Liver (tissue), 9 donors: ENCODE results near the gene GALR2. TPM values are rescaled to one million over a fixed set of nuclear protein-coding genes. Genes with fewer than 3 reads are reported as not detected.

Source experiments
- DNase-seq: peaks from one replicate; pipeline ENCODE4 v3.0.0-alpha.2; 2017; ENCODE audit warnings: low spot score
- H3K27ac ChIP-seq, 2 donors: one replicate each; pipeline ENCODE4 v1.7.0; 2013; ENCODE audit warnings: inconsistent platforms in 2 of 2, low read length in 2 of 2, control low read depth in 1 of 2, low read depth in 1 of 2, mild to moderate bottlenecking in 1 of 2
- H3K27me3 ChIP-seq, 4 donors: one replicate each; pipeline versions ENCODE4 v1.6.1 to v1.7.0; 2013; ENCODE audit warnings: low read length in 3 of 4, inconsistent platforms in 1 of 4, mild to moderate bottlenecking in 1 of 4, moderate library complexity in 1 of 4; ENCODE audit not compliant: control insufficient read depth in 4 of 4, insufficient read depth in 4 of 4
- H3K36me3 ChIP-seq, 4 donors: one replicate each; pipeline versions ENCODE4 v1.6.1 to v1.7.0; 2013; ENCODE audit warnings: low read length in 3 of 4, mild to moderate bottlenecking in 3 of 4, low read depth in 1 of 4, moderate library complexity in 1 of 4; ENCODE audit not compliant: control insufficient read depth in 4 of 4, insufficient read depth in 3 of 4
- H3K4me1 ChIP-seq, 4 donors: one replicate each; pipeline versions ENCODE4 v1.6.1 to v1.7.0; 2013; ENCODE audit warnings: low read length in 3 of 4, mild to moderate bottlenecking in 3 of 4, moderate library complexity in 1 of 4; ENCODE audit not compliant: control insufficient read depth in 4 of 4, insufficient read depth in 4 of 4
- H3K4me3 ChIP-seq, 3 donors: one replicate each; pipeline versions ENCODE4 v1.6.1 to v1.7.0; 2013; ENCODE audit warnings: low read length in 3 of 3, control low read depth in 1 of 3, low read depth in 1 of 3, mild to moderate bottlenecking in 1 of 3
- H3K9ac ChIP-seq, 2 donors: one replicate each; pipeline ENCODE4 v1.7.0; 2013; ENCODE audit warnings: low read length in 2 of 2, mild to moderate bottlenecking in 2 of 2, moderate library complexity in 2 of 2, control low read depth in 1 of 2, low read depth in 1 of 2
- H3K9me3 ChIP-seq, 4 donors: one replicate each; pipeline versions ENCODE4 v1.6.1 to v1.7.0; 2013; ENCODE audit warnings: low read length in 3 of 4; ENCODE audit not compliant: control insufficient read depth in 4 of 4
- EGR1 ChIP-seq, 2 donors: IDR thresholded peaks; 2 replicates each; pipeline ENCODE4 v1.6.1; 2016 to 2018; ENCODE audit warnings: antibody characterized with exemption in 2 of 2, low read depth in 2 of 2
- FOXA1 ChIP-seq: IDR thresholded peaks from 2 replicates; pipeline ENCODE4 v1.6.1; 2016; ENCODE audit warnings: antibody characterized with exemption
- FOXA2 ChIP-seq: IDR thresholded peaks from 2 replicates; pipeline ENCODE4 v1.6.1; 2016; ENCODE audit warnings: antibody characterized with exemption
- GABPA ChIP-seq, 2 donors: IDR thresholded peaks in 1 of 2; conservative IDR thresholded peaks in 1 of 2; 2 replicates each; pipeline ENCODE4 v1.6.1; 2016; ENCODE audit warnings: antibody characterized with exemption in 2 of 2, mild to moderate bottlenecking in 1 of 2, moderate library complexity in 1 of 2
- HNF4A ChIP-seq, 2 donors: conservative IDR thresholded peaks; 2 replicates each; pipeline ENCODE4 v1.6.1; 2016; ENCODE audit warnings: antibody characterized with exemption in 2 of 2, mild to moderate bottlenecking in 2 of 2
- HNF4G ChIP-seq: IDR thresholded peaks from 2 replicates; pipeline ENCODE4 v1.6.1; 2016; ENCODE audit warnings: antibody characterized with exemption
- JUND ChIP-seq, 2 donors: IDR thresholded peaks; 2 replicates each; pipeline ENCODE4 v1.6.1; 2016; ENCODE audit warnings: antibody characterized with exemption in 2 of 2
- NR2F2 ChIP-seq: IDR thresholded peaks from 2 replicates; pipeline ENCODE4 v1.6.1; 2016; ENCODE audit warnings: antibody characterized with exemption
- RAD21 ChIP-seq, 2 donors: IDR thresholded peaks; 2 replicates each; pipeline ENCODE4 v1.6.1; 2016; ENCODE audit warnings: antibody characterized with exemption in 2 of 2, mild to moderate bottlenecking in 2 of 2
- RXRA ChIP-seq, 2 donors: IDR thresholded peaks; 2 replicates each; pipeline ENCODE4 v1.6.1; 2017 to 2018; ENCODE audit warnings: antibody characterized with exemption in 2 of 2, mild to moderate bottlenecking in 1 of 2
- SP1 ChIP-seq: IDR thresholded peaks from 2 replicates; pipeline ENCODE4 v1.6.1; 2018; ENCODE audit warnings: antibody characterized with exemption, mild to moderate bottlenecking
- TAF1 ChIP-seq: conservative IDR thresholded peaks from 2 replicates; pipeline ENCODE4 v1.6.1; 2016; ENCODE audit warnings: antibody characterized with exemption, mild to moderate bottlenecking
- YY1 ChIP-seq: IDR thresholded peaks from 2 replicates; pipeline ENCODE4 v1.6.1; 2016; ENCODE audit warnings: antibody characterized with exemption, mild to moderate bottlenecking
- WGBS: extraction: QIAGEN DNeasy Blood & Tissue Kit; methylation state at CpG from one replicate; pipeline ENCODE4 v1.1.7; 2013; 5-methylcytosine and 5-hydroxymethylcytosine counted together
- polyA plus RNA-seq, 2 donors: library from polyadenylated mRNA; stranded (reverse) in 1 of 2; unstranded in 1 of 2; fragments of 200-250 nt in 1 of 2; fragments of >200 nt in 1 of 2; fragmentation: Nextera tagmentation in 1 of 2; extraction: Ambion mirVana in 1 of 2; gene quantifications; one replicate each; pipeline versions ENCODE4 v1.2.1 to v1.2.3, GENCODE V29; 2013 to 2015
- total RNA-seq, 2 donors: library from RNA; depleted of rRNA; stranded (reverse); fragments of >200 nt; gene quantifications; one replicate each; pipeline ENCODE4 v1.2.3, GENCODE V29; 2014
- TF ChIP-seq, protein P1 (sequence below): IDR thresholded peaks from 2 replicates; pipeline ENCODE4 v1.6.1; 2016; ENCODE audit warnings: antibody characterized with exemption
- TF ChIP-seq, protein P2 (sequence below): IDR thresholded peaks from 2 replicates; pipeline ENCODE4 v1.6.1; 2016; ENCODE audit warnings: antibody characterized with exemption
- TF ChIP-seq, protein P3 (sequence below): fragments of 150-350 bp; IDR thresholded peaks from 2 replicates; pipeline ENCODE4 v1.5.1; 2017; ENCODE audit warnings: improper control_type of control experiment, low read depth, low read length; ENCODE audit not compliant: missing input control
- TF ChIP-seq, protein P4 (sequence below): IDR thresholded peaks from 2 replicates; pipeline ENCODE4 v1.6.1; 2016; ENCODE audit warnings: antibody characterized with exemption
- TF ChIP-seq, protein P5 (sequence below): IDR thresholded peaks from 2 replicates; pipeline ENCODE4 v1.6.1; 2016; ENCODE audit warnings: antibody characterized with exemption, mild to moderate bottlenecking
- donor health status: healthy.
- donor health status: healthy.
- donor health status: healthy.
- donor health status: healthy.
- donor health status: healthy.

Gene GALR2
- total and polyA plus RNA-seq, 4 donors = 0.08 to 0.22 (median 0.14) TPM; not detected in 1

DNA sequence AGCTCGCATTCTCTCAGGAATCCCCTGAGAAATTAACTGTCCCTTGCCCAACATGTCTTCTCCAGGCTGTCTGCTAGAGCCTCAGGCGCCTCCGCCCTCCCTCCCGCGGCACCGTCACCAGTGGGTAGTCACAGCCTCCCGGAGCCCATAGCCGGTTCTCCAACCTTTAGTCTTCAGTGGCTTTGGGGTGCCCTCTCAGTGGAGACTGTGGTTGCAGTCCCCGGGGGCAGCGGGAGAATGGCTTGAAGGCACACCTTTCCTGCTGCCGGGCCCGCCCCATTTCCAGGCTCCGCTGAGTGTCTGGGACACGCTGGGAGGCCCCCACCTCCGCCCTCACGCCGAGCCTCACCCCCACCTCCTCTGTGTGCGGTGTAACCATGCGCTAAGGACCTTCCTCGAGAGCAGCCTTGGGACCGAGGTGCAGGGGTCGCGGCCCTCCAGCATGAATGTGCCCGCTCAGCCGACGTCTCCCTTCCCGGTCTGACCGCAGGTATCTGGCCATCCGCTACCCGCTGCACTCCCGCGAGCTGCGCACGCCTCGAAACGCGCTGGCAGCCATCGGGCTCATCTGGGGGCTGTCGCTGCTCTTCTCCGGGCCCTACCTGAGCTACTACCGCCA is 1.7 kb downstream of the GALR2 start:
- H3K4me1 ChIP-seq = peaks cover 10 to 42% (median 16%) of the 10 kb centered on the region in 4 donors
- H3K27me3 ChIP-seq = peaks cover 0 to 20% (median 9%) of the 10 kb centered on the region in 4 donors
- TF ChIP-seq GABPA (IDR thresholded peaks at IDR 0.05 in 1 of 2, conservative IDR thresholded peaks at IDR 0.05 in 1 of 2) (no peak), EGR1 (IDR thresholded peaks at IDR 0.05; ENCODE audit: low read depth in 2 of 2) (no peak), TAF1 (no peak), HNF4A (conservative IDR thresholded peaks at IDR 0.05) (no peak), HNF4G (no peak), SP1 (no peak), NR2F2 (no peak), FOXA2 (no peak), YY1 (no peak), JUND (IDR thresholded peaks at IDR 0.05) (no peak), RAD21 (IDR thresholded peaks at IDR 0.05) (no peak), FOXA1 (no peak), RXRA (IDR thresholded peaks at IDR 0.05) (no peak)
- TF ChIP-seq, protein P1, sequence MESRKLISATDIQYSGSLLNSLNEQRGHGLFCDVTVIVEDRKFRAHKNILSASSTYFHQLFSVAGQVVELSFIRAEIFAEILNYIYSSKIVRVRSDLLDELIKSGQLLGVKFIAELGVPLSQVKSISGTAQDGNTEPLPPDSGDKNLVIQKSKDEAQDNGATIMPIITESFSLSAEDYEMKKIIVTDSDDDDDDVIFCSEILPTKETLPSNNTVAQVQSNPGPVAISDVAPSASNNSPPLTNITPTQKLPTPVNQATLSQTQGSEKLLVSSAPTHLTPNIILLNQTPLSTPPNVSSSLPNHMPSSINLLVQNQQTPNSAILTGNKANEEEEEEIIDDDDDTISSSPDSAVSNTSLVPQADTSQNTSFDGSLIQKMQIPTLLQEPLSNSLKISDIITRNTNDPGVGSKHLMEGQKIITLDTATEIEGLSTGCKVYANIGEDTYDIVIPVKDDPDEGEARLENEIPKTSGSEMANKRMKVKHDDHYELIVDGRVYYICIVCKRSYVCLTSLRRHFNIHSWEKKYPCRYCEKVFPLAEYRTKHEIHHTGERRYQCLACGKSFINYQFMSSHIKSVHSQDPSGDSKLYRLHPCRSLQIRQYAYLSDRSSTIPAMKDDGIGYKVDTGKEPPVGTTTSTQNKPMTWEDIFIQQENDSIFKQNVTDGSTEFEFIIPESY = no peak
- TF ChIP-seq, protein P2, sequence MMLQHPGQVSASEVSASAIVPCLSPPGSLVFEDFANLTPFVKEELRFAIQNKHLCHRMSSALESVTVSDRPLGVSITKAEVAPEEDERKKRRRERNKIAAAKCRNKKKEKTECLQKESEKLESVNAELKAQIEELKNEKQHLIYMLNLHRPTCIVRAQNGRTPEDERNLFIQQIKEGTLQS = no peak
- TF ChIP-seq, protein P3, sequence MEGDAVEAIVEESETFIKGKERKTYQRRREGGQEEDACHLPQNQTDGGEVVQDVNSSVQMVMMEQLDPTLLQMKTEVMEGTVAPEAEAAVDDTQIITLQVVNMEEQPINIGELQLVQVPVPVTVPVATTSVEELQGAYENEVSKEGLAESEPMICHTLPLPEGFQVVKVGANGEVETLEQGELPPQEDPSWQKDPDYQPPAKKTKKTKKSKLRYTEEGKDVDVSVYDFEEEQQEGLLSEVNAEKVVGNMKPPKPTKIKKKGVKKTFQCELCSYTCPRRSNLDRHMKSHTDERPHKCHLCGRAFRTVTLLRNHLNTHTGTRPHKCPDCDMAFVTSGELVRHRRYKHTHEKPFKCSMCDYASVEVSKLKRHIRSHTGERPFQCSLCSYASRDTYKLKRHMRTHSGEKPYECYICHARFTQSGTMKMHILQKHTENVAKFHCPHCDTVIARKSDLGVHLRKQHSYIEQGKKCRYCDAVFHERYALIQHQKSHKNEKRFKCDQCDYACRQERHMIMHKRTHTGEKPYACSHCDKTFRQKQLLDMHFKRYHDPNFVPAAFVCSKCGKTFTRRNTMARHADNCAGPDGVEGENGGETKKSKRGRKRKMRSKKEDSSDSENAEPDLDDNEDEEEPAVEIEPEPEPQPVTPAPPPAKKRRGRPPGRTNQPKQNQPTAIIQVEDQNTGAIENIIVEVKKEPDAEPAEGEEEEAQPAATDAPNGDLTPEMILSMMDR = no peak
- TF ChIP-seq, protein P4, sequence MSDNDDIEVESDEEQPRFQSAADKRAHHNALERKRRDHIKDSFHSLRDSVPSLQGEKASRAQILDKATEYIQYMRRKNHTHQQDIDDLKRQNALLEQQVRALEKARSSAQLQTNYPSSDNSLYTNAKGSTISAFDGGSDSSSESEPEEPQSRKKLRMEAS = no peak
- TF ChIP-seq, protein P5, sequence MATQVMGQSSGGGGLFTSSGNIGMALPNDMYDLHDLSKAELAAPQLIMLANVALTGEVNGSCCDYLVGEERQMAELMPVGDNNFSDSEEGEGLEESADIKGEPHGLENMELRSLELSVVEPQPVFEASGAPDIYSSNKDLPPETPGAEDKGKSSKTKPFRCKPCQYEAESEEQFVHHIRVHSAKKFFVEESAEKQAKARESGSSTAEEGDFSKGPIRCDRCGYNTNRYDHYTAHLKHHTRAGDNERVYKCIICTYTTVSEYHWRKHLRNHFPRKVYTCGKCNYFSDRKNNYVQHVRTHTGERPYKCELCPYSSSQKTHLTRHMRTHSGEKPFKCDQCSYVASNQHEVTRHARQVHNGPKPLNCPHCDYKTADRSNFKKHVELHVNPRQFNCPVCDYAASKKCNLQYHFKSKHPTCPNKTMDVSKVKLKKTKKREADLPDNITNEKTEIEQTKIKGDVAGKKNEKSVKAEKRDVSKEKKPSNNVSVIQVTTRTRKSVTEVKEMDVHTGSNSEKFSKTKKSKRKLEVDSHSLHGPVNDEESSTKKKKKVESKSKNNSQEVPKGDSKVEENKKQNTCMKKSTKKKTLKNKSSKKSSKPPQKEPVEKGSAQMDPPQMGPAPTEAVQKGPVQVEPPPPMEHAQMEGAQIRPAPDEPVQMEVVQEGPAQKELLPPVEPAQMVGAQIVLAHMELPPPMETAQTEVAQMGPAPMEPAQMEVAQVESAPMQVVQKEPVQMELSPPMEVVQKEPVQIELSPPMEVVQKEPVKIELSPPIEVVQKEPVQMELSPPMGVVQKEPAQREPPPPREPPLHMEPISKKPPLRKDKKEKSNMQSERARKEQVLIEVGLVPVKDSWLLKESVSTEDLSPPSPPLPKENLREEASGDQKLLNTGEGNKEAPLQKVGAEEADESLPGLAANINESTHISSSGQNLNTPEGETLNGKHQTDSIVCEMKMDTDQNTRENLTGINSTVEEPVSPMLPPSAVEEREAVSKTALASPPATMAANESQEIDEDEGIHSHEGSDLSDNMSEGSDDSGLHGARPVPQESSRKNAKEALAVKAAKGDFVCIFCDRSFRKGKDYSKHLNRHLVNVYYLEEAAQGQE = no peak
- WGBS = 7% methylated on average over 41 of the region's 41 CpGs
- no peaks in the 10 kb centered on the region for H3K9me3 ChIP-seq
- H3K9ac ChIP-seq = no peak overlapping the region
- no peak overlapping the region for H3K27ac ChIP-seq
- DNase-seq = no peak
- H3K36me3 ChIP-seq = no peaks in the 10 kb centered on the region
- no peak overlapping the region for H3K4me3 ChIP-seq
